GM21529 (cell line): ENCODE measurements around the gene HSD17B8.
"Not testable (repeated sequence)": the region's sequence is repeated elsewhere in the genome, so short reads cannot be mapped to it uniquely, and the experiment has no call there.

Experiments
- ATAC-seq: cut with Tn5 transposase; IDR thresholded peaks from one replicate; pipeline ENCODE4 v1.9.1; 2021; ENCODE audit not compliant: unreplicated experiment

The HSD17B8 gene

GRCh38 chr6:33205191-33206026 lies 954 bp downstream of the HSD17B8 start:
- no peak for ATAC-seq

GRCh38 chr6:33206027-33206863 lies 1.8 kb downstream of the HSD17B8 start:
- no peak for ATAC-seq

DNA sequence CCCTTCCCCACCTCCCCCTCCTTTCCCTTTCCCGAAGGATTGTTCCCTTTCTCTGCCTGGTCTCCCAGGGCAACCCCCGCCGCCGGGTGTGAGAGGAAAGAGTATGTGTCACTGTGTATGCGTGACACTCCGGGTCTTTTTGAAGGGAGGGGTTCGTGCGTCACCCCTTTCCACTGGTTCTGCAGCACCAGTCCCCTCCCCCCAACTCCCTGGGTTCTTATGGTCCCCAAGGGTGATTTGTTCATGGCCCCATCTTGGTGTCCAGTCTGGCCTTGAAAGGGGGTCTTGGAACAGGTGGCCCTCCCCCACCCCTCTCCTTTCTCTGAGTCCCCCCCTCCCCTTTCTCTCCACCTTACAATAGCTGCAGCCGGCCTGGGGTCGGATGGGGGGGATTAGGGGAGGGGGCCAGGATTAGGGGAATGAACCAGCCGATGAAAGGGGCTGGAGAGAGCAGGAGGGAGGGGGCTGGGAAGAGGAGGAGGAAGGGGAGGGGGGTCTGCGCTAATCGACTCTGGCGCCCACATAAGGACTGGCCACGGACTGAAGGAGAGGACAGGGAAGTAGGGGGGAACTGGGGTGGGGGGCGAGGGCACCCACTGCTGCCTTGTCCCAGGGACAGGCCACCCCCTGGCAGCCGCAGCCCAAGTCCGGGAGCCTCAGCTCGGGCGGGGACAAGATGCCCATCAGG lies 2.6 kb downstream of the HSD17B8 start:
- ATAC-seq = no peak

GRCh38 chr6:33207552-33208090 lies 3.2 kb downstream of the HSD17B8 start:
- no peak for ATAC-seq

DNA sequence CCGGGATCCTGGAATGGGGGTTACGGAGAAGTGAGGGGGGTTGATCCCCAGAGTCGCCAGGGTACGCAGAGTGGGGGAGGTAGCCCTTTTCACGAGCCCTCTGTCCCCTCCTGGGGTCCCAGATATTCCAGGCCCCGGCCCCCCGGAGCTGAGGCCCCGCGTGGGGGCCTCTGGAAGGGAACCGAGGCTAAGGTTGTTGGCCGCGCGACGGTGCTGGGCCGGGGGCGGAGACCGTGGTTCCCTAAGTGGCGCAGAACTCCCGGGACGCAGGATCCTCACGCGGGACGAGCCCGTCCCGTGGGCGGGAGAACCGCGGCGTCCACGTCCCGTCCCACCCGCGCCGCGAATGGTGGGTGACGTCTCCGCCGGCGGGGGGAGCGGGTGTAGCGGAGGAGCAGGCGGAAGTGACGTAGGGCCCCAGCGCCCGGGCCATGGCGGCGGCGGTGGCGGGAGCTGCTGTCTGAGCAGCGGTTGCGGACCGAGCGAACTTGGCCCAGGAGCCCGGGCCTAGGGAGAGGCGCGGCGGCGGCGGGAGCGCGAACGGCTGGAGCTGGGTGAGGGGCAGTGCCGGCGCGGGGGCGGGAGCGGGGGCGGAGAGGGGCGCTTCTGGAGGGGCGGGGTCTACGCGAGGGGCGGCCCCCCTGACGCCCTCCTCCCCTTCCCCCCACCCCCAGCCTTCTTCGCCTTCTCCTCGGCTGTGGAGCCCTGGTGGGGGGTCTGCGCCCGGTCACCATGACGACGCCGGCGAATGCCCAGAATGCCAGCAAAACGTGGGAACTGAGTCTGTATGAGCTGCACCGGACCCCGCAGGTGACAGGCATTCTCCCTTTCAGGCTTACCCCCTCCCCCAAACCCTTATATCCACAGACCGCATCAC lies 3.9 kb downstream of the HSD17B8 start, which contains the start of gene RING1:
RING1 (plus strand) TSS at position 410 of the 877 bp plus-strand sequence; CDS start at position 733, 323 bp downstream.
- peak; percentile 45 for ATAC-seq

DNA sequence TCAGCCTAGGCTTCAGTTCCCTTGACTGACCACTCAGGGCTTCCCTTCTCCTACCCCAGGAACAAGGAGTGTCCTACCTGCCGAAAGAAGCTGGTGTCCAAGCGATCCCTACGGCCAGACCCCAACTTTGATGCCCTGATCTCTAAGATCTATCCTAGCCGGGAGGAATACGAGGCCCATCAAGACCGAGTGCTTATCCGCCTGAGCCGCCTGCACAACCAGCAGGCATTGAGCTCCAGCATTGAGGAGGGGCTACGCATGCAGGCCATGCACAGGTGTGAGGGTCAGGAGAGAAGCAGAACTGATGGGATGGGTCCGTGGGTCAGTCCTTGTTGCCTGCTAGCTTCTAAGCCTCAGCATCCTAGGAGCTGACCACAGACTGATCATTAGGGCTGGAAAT lies 5.4 kb downstream of the HSD17B8 start:
- ATAC-seq = no peak

DNA sequence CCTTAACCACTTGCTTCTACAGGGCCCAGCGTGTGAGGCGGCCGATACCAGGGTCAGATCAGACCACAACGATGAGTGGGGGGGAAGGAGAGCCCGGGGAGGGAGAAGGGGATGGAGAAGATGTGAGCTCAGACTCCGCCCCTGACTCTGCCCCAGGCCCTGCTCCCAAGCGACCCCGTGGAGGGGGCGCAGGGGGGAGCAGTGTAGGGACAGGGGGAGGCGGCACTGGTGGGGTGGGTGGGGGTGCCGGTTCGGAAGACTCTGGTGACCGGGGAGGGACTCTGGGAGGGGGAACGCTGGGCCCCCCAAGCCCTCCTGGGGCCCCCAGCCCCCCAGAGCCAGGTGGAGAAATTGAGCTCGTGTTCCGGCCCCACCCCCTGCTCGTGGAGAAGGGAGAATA lies 6.7 kb downstream of the HSD17B8 start:
- ATAC-seq = no peak

DNA sequence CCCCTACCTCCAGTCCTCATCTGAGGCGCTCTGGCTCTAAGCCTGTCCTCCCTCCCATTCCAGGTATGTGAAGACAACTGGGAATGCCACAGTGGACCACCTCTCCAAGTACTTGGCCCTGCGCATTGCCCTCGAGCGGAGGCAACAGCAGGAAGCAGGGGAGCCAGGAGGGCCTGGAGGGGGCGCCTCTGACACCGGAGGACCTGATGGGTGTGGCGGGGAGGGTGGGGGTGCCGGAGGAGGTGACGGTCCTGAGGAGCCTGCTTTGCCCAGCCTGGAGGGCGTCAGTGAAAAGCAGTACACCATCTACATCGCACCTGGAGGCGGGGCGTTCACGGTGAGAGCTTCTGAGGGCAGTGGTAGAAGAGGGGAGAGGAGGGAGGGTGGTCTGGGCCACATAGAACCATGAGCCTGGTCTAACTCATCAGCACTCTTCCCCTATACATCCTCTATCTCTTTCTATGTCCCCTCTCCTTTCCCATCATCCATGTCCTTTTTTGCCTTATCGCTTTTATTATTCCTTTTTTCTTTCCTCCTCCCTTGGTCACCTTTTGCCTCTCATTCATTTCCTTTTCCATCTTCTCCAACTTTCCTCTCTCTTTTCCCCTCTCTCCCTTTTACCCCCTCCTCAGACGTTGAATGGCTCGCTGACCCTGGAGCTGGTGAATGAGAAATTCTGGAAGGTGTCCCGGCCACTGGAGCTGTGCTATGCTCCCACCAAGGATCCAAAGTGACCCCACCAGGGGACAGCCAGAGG lies 7.4 kb downstream of the HSD17B8 start:
- ATAC-seq = no peak

- no peak for ATAC-seq
Measured at GRCh38 chr6:33212857-33213165, 8.4 kb downstream of the HSD17B8 start.

DNA sequence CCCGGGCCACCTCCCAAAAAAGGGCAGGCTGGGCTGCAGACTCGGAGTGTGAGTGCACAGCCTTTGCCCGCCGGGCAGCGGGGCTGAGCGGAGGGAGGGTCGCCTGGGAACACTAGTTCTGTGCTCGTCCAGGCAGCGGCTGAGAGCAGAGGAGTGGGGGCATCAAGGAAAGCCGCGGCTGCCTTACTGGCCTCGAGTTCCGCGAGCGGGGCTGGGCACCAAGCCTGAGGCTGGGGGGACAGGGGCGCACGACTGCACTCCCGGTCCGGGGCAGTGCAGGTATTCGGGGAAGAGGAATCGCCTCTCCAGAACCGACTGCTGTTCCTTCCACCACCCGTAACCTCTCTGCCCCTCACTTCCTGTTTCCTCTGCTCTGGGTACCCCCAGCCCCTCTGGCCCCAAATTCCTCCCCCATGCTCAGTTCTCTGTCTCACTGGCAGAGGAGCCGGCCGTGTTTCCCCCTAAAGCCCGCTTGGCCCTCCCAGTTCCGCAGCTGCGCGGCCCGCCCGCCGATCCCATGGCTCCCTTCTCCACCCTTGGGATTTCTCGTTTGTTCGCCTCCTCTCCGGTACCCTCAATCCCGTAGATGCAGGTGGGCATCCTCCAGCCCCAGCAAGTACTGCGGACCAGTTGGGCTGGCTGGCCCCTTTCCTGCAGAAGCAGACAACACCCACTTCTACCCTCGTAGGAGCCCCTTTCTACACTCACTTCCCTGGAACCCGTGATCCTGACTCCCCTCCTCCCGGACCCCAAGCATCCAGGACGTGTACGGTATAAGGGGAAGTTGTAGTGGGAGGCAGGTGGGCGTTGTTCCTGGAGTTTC lies 8.9 kb downstream of the HSD17B8 start:
- no peak for ATAC-seq

DNA sequence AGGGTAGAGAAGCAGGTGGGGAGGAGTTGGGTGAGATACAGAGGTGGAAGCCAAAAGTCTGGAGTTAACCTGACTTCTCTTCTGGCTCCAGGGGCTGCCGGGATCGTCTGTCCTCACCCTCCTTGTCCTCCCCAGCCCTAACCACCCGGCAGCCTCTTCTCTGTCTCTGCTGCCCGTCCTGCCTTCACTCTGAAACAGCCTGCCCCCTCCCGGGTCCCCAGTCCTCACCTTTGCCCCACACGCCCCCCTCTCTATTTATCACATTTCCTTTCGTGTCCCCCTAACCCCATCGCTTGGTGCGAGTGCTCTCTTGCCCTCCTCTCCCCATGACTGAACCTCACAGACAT lies 9.5 kb downstream of the HSD17B8 start:
- no peak for ATAC-seq

- ATAC-seq = no peak
Measured at GRCh38 chr6:33215271-33216116, 11.0 kb downstream of the HSD17B8 start.

- no peak for ATAC-seq
Measured at GRCh38 chr6:33216117-33216649, 11.7 kb downstream of the HSD17B8 start.

GRCh38 chr6:33217246-33217645 lies 12.8 kb downstream of the HSD17B8 start:
- no peak for ATAC-seq

DNA sequence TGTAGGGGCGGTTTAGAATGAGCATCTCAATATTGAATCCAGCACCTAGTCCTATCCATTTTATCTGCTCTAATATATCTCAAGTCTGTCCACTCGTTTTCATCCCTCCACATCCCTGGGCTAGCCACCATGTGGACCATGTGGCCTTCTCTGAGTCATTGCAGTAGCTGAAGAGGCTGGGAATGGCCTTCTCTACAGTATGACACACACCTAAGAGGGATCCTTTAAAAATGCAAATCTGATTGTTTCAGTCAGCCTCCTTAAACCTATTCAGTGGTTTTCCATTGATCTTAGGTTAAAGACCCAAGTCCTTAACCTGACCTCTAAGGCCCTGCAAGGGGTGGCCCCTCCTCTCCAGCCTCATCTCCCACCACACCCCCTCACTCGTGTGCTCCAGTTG lies 13.2 kb downstream of the HSD17B8 start:
- no peak for ATAC-seq

DNA sequence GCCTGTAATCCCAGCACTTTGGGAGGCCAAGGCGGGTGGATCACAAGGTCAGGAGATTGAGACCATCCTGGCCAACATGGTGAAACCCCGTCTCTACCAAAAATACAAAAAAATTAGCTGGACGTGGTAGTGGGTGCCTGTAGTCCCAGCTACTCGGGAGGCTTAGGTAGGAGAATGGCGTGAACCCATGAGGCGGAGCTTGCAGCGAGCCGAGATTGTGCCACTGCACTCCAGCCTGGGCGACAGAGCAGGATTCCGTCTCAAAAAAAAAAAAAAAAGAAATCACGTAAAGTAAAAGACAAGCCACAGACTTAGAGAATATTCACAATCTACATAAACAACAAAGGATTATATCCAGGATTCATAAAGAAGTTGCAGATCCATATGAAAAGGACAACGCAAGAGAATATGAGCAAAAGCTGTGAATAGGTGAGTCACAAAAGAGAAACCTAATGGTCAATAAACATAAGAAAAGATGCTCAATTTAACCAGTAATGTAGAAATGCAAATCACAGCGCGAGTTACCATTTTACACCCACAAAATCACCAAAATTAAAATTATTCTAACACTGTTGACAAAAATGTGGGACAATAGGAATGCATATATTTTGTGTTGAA lies 22.2 kb downstream of the HSD17B8 start:
- not testable (repeated sequence) for ATAC-seq

DNA sequence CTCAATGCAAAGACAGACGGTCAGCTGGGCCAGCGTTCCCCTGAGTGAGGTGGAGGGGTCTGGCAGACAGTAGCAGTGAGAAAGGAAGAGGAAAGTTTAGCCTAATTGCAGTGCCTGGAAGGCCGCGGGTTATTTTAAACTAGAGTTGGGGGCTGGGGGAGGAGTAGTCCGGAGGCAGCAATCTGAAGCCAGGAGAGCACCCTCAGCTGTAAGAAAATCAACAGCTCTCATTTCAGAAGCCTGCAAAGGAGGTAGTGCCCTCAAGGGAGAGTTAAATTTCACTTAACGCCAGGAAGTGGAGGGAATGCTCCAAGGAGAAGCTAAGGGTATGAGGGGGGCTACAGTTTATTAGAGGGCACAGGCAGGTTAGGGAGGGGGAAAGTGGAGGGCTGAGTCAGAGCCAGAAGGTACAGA lies 30.8 kb downstream of the HSD17B8 start:
- no peak for ATAC-seq
